Stimulated activated CD4-positive, alpha-beta T cell treated with anti-CD3 and anti-CD28 coated beads, Interleukin-15, amount 100 ng/mL, for 24 hours (primary cell): ENCODE results near the gene FGF6.

Experiments
- DNase-seq: peaks from one replicate; pipeline ENCODE4 v3.0.0-alpha.2; 2020

Gene FGF6

GRCh38 chr12:4446335-4446734 lies 720 bp upstream of the FGF6 start:
- DNase-seq: no peak

- DNase-seq: no peak
Observed at GRCh38 chr12:4444031-4444430, 1.6 kb downstream of the FGF6 start.

DNA sequence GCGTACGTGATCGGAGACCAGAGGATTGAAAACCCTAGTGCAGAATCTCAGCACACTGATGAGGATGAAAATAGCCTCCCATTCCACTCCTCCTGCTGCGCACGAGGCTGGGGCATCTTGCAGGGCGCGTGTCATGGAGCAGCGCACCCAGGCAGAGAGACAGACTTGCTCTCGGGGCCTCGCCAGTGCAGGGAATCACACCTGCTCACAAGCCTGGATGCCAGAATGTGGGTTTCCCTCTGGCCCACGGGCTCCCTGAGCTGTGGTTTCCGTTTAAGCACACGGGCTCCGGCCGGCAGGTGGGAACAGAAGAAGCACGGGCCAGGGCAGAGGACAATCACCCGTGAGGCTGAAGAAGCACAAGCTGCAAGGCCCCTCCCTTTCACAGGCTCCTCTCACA lies 2.0 kb downstream of the FGF6 start:
- DNase-seq: no peak

DNA sequence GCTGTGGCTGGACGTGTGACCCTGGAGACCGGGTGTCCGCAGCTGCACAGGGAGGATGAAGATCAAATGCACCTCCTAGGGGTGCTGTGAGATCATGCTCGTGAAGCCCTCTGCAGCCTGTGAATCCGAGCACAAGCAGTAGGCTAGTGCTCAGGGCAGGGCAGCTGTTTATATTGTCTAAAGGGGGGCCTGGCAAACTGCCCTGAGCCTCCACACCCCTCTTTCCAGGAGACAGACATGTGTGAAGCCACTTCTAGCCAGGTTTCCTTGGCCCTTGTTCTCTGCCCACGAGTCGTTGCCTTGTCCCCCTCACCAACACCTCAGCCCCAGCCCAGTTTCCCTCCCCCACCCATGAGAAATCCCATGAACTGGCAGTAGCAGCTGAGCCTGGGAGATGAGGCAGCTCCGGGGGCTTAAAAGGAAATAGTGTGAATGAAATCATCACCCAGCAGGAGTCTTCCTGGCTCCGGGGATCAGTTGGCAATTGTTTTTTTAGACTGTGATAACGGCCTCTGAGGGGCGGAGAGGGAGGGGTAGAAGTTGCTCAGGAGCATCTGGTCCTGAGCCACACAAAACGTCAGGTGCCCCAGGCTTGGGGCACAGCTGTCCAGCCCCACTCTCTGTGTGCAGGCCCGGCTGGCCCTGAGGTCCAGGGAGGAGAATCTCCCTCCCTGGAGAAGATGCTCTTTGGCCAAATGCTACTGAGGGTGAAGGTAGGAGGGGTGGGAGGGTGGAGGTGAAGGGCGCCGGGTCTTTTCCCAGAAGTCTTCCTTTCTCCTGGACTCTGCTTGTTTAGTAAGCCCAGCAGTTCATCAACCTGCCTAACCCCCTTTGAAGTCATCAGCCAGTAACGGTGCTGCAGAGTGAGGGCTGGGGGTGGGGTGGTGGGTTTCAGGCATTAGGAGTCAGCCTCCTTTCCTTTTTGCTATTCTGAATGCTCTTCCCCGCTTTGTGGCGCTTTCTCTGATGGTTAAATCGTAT lies 4.0 kb downstream of the FGF6 start:
- no peak for DNase-seq

- no peak for DNase-seq
Observed at GRCh38 chr12:4440187-4440941, 5.3 kb downstream of the FGF6 start.

DNA sequence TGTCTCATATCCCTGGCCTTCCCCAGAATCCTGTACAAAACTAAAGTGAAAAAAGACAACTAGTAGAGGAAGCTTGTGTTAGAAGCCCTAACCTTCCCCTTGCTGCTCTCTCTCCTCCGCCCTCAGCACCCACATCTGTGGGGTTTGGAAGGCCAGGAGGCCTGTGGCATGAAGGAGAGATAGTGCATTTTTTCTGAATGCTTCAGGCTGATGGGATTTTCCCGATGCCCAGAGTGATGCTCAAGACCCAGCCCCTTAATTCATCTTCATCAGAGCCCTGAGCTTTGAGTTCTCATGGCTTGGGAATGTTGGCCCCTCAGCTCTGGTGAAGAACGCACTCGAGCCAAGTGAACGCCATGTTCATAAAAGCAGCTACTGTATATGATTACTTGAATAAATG lies 5.9 kb downstream of the FGF6 start:
- DNase-seq: no peak

GRCh38 chr12:4438834-4439596 lies 6.6 kb downstream of the FGF6 start:
- no peak for DNase-seq

DNA sequence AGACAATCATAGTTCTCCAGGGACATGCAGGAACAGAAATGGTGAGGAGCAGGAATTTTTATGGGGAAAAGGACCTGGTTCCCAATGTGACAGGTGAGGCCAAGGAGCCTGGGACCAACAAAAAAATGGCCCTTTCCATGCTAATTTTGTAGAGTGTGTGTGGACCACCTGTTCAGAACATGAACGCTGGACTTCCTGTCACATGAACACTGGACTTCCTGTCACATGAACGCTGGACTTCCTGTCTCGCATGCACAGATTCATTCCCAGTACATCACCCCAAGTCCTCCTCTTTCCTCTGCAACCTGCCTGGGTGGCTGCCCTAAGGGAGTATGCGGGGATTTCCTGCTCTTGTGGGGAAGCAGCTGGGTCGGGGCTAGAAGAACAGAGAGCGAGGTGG lies 10.1 kb downstream of the FGF6 start:
- DNase-seq: no peak

DNA sequence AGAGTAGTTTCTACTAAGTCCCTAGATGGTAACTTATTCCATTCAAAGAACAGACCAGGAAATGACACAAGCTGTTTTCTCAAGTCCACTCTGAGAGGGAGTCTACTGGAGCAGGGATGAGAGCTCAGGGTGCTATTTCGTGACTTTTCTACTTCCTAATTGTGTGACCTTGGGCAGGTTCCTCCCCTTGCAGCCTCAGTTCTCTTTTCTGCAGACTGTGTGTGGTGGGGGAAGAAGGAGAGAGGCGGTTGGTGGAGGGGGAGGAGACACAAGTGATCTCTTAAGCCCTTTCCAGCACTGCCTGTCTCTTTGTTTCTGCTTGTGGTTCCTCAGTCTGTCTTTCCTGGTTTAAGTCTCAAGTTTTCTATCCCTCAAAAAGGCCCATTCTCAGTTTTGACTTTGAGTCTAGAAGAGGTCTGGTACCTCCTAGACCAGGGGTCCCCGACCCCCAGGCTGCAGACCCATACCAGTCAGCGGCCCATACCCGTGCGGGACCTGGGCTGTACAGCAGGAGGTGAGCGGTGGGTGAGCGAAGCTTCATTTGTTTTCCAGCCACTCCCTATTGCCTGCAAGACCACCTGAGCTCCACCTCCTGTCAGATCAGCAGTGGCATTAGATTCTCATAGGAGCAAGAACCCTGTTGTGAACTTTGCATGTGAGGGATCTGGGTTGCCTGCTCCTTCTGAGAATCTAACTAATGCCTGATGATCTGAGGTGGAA lies 10.7 kb downstream of the FGF6 start:
- no peak for DNase-seq

DNA sequence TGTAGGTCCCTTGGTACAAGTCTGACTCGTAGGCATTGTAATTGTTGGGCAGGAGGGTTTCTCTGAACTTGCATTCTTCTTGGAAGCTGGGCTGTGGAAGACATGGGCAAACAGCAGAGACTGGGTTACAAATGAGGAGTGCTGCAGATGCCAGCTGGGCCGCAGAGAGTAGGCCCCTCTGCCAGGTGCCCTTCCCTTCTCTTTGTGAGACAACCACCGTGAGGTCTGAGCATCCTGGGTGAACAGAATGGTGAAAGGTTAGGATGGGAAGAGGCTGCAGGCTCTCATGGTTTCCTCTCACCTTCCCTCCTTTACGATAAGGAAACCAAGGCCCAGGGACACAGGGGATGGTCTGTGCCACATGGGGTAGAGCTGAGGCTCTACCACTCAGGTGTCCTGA lies 11.3 kb downstream of the FGF6 start:
- DNase-seq: no peak

GRCh38 chr12:4433745-4434058 lies 11.9 kb downstream of the FGF6 start:
- no peak for DNase-seq

DNA sequence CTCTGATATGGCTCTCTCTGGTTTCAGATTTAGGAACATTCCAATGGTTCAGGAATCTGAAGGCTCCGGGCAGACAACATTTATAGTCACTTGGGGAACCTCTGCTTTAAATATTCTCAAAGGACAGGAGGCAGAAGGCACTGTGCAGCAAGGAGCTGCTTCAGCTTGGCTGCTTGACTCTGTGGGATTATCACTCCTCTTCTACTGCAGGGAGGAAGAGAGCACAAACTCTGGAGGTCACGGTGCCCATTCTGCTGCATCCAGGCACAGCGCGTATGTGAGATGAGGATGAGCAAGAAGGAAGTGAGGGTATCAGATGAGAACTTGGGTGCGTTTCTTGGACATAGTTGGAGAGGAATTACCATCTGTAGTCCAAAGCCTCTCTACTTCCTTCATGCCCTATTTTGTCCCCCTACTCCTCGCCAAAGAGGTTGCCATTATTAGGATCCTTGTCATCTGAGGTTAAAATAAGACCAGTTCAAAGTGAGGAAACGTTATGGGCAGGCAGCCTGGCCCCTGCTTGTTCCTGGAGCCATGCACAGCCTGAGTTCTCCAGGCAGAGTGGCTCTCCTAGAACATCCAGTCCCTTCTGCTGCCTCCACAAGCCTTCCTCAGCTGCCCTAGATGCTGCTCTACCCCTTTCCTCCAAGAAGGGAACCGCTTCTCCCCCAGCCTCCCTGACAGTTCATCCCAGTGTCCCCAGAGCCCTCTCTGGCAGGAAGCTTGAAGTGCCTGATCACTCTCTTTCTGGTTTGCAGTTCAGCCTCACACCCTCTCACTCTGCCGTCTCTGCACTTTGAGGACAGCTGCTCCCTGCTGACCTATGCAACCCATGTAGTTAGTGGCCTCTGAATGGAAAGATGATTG lies 12.5 kb downstream of the FGF6 start:
- no peak for DNase-seq

- no peak for DNase-seq
Observed at GRCh38 chr12:4431866-4432265, 13.7 kb downstream of the FGF6 start.

GRCh38 chr12:4431436-4431835 lies 14.2 kb downstream of the FGF6 start:
- no peak for DNase-seq

DNA sequence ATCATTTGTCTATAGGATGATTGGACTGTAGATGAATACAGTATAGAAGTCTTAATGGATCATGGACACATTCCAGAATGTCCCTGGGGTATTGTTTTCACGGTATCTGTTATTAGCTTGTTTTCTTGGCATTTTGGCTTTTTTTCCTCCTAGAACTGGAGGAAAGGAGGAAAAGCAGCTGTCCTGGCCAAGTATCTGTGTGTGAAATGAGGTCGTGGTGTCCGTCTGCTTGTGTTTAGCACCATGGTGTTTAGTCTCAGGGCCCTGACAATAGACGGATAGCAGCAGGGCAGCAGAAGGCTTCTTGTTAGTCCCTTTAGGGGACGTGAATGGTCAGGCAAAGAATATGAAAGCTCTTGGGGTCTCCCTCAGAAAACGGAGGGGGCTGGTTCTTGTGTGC lies 21.2 kb downstream of the FGF6 start:
- DNase-seq: no peak

GRCh38 chr12:4423528-4424195 lies 22.0 kb downstream of the FGF6 start:
- DNase-seq: no peak

GRCh38 chr12:4422985-4423384 lies 22.6 kb downstream of the FGF6 start:
- no peak for DNase-seq

GRCh38 chr12:4421590-4422031 lies 24.0 kb downstream of the FGF6 start:
- peak; percentile 27 for DNase-seq

GRCh38 chr12:4420138-4420670 lies 25.4 kb downstream of the FGF6 start:
- DNase-seq: no peak

DNA sequence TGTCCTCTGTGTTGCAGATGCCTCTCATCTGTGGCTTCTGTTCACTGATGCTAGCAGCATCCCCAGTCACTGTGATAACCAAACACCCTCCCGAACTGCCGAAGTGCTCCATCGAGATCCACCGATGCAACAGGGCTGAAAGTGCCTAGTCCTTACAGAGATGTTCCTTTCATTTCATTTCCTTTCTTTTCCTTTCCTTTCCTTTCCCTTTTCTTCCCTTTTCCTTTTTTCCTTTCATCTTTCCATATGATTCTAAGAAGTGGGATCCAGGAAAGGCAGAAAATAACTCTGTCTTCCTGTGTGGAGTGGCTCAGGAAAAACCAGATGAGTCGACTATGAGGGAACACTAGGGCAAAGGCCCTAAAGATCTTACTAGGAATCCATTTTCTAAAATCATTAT lies 26.7 kb downstream of the FGF6 start:
- no peak for DNase-seq

DNA sequence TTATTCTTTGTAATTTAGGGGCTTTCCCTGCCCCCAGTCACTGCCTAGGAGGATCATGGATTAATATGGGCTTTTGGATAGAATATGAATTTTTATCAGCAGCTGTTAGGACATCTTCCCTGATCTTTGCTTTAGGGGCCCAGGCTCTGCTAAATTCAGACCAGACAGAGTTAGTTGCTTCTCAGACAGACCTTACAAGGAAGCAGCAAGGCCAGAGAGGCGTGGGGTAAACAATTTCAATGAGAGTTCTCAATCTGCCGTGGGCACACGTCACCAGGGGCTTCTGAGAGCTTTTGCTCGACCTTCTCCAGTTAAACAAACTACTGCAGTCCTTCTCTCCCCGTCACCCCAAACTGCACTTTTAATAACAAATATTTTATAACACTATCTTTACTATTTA lies 27.7 kb downstream of the FGF6 start:
- no peak for DNase-seq
